IPS-11a (cell line): ENCODE results near the gene ZNF792.
A peak's percentile ranks its signal among the peaks of the same experiment; 100 is the strongest.
"Not testable (repeated sequence)": the region's sequence is repeated elsewhere in the genome, so short reads cannot be mapped to it uniquely, and the experiment has no call there.

Experiments
- H3K4me3 ChIP-seq: one replicate; pipeline ENCODE4 v1.5.1; 2013; ENCODE audit warnings: low read depth, low read length, control low read depth

Gene ZNF792

DNA sequence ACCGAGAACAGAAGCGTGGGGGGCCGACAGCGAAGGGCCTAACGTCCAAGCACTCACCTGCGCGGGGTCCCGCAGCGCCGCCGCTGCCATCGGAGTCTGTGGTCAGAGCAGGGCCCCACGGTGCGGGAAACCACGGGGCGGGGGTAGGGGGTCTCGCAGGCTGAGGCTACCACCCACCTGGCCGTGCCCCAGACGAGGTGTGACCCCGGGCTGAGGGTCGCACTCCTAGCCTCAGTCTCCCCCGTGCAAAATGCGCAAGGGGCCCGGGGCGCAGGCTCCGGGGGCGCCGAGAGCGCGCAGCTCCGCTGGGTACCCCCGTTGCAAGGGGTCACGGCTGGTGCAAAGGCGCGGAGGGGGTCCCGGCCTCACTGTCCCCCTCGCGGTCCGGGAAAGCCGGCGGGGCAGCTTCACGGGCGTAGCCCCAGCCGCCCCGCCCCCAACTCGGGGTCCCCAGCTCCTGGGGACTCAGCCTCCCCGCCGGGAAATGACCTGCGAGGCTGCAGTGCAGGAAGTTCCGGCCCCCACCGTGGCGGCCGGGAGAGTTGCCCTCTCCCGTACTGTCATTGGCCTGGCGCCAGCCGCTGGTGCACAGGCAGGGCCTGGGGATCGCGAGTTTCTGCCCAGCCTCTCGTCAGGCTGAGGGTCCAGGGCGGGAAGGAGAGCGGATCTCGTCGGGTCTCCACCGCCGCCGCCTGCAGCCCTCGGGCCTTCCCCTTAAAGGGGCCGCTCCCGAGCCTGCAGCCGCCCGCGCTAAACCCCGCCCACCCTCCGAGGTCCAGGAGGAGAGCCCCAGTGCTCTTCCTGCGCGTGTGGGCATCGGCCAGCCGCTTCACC lies at the start of gene ZNF792:
Gene ZNF792 (minus strand): TSS at position 657 of the 834 bp plus-strand sequence. CDS start 567 bp downstream, at position 90.
- H3K4me3 ChIP-seq, result peak within 1 kb of the TSS; percentile 65

DNA sequence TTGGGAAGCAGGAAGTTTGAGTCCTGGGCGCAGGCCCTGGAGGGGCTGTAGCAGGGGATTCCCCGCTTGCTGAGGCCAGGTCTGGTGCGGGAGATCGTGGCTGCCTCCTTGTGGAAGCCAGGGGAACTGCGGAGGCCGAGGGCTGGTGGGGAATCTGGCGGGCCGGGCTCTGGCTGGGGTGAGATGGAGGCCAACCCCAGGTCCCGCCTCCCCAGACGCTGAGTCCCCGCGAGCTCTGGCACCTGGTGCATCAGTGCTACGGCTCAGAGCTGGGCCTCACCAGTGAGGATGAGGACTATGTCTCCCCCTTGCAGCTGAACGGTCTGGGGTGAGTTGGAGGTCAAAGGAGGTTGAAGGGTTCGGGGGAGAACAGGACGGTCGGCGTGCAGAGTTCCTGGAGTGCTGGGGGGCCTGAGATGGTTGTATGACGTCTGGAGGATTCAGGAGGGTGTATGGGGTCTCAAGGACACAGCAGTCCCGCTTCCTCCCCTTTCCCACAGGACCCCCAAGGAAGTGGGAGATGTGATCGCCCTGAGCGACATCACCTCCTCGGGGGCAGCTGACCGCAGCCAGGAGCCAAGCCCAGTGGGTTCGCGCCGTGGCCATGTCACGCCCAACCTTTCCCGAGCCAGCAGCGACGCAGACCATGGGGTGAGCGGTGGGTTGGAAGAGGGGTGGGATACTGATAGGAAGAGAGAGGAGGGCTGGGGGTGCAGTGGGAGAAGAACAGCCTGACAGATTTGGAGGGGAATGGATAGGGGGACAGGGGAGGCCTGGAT lies 49.2 kb upstream of the ZNF792 start:
- H3K4me3 ChIP-seq, result no peak overlapping the region

- no peak overlapping the region for H3K4me3 ChIP-seq
These were observed 48.0 kb upstream of the ZNF792 start for GRCh38 chr19:35011737-35012682.

- no peak overlapping the region for H3K4me3 ChIP-seq
These were observed 47.2 kb upstream of the ZNF792 start for GRCh38 chr19:35011091-35011689.

DNA sequence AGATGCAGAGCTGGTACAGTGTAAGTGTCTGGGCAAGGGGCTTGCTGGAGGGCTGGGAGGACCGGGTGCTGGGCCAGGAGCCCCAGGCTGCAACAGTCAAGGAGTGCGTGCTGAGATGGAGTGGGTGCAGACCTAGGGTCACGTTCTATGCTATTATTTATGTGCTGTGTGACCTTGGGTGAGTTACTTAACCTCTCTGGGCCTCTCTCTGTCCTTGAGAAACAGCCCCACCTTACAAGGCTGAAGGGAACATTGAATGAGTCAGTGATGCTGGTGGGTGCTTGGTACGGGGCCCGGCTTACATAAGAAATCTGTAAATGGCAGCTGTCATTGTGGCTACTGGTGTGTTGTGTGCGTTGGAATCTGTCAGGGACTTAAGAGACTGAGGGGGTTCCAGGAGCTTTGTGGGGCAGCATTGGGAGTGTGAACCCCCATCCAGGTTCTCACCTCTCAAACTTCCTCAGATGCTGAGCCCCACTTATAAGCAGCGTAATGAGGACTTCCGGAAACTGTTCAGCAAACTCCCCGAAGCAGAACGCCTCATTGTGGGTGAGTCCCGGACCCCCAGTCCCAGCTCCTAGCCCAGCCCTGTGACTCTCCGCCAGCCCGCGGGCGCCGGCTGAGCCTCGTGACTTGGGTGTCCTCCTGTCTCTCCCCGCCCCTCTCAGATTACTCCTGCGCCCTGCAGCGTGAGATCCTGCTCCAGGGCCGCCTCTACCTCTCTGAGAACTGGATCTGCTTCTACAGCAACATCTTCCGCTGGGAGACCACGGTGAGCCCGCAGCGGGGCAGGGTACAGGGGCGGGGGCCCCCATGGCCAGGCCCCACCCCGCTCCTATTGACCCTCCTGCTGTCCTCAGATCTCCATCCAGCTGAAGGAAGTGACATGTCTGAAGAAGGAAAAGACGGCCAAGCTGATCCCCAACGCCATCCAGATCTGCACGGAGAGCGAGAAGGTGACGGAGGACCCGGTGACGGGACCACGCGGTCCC lies 45.7 kb upstream of the ZNF792 start:
- no peak overlapping the region for H3K4me3 ChIP-seq

DNA sequence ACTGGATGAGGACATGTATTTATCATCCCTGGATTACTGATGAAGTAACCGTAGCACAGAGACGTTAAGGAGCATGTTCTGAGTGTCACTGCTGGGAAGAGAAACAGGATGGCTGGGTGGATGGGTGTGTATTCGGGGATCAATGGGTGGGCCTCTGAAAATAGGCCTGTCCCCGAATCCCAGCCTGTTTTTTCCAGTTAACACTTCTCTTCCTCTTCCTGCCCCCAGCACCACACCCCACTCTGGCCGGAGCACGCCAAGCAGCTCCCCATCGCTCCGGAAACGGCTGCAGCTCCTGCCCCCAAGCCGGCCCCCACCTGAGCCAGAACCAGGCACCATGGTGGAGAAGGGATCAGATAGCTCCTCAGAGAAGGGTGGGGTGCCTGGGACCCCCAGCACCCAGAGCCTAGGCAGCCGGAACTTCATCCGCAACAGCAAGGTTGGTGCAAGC lies 44.9 kb upstream of the ZNF792 start:
- H3K4me3 ChIP-seq, result no peak overlapping the region

DNA sequence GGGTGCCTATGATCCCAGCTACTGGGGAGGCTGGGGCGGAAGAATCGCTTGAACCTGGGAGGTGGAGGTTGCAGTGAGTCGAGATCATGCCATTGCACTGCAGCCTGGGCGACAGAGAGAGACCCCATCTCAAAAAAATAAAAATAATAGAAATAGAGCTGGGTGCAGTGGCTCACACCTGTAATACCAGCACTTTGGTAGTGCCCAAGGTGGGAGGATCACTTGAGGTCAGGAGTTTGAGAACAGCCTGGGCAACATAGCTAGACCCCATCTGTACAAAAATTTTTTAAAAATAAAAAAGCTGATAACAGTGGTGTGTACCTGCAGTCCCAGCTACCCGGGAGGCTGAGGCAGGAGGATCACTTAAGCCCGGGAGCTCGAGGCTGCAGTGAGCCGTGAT lies 43.4 kb upstream of the ZNF792 start:
- not testable (repeated sequence) for H3K4me3 ChIP-seq

GRCh38 chr19:35006999-35007365 lies 43.0 kb upstream of the ZNF792 start:
- H3K4me3 ChIP-seq, result no peak overlapping the region

GRCh38 chr19:35006342-35006998 lies 42.4 kb upstream of the ZNF792 start:
- H3K4me3 ChIP-seq, result no peak overlapping the region

DNA sequence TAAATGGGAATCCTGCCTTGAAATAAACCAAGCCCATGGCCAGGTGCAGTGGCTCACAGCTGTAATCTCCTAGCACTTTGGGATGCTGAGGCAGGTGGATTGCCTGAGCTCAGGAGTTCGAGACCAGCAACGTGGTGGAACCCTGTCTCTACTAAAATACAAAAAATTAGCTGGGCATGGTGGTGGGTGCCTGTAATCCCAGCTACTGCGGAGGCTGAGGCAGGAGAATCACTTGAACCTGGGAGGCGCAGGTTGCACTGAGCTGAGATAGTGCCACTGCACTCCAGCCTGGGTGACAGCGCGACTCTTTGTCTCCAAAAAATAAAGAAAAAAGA lies 41.9 kb upstream of the ZNF792 start:
- not testable (repeated sequence) for H3K4me3 ChIP-seq

DNA sequence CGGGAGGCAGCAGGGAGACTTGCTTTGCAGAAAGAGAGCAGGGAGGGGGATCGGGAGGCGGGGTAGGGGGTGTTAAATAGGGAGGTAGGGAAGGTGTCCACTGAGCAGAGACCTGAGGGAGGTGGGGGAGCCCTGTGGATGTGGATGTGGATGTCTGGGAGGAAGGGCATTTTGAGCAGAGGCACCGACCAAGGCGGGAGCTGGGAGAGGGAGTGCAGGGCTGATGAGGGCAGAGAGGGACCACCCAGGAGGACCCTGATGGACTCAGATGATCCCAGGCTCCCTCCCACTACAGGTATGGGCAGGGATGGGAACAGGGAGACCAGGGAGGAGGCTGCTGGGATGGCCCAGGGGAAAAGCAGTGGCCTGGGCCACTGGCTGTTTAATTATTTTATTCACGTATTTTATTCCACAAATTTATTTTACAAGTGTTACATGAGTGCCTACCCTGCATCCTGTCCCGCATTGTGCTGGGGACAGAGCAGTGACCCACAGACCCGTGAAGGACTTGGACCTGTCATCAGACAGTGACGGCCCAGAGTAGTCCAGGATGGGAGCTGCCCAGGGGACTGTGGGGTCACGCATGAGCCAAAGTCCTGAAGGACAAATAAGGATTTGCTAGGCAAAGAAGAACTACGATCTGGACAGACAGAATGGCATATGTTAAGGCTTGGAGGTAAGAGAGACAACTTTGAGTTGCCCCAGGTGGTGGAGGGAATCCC lies 41.4 kb upstream of the ZNF792 start:
- no peak overlapping the region for H3K4me3 ChIP-seq

DNA sequence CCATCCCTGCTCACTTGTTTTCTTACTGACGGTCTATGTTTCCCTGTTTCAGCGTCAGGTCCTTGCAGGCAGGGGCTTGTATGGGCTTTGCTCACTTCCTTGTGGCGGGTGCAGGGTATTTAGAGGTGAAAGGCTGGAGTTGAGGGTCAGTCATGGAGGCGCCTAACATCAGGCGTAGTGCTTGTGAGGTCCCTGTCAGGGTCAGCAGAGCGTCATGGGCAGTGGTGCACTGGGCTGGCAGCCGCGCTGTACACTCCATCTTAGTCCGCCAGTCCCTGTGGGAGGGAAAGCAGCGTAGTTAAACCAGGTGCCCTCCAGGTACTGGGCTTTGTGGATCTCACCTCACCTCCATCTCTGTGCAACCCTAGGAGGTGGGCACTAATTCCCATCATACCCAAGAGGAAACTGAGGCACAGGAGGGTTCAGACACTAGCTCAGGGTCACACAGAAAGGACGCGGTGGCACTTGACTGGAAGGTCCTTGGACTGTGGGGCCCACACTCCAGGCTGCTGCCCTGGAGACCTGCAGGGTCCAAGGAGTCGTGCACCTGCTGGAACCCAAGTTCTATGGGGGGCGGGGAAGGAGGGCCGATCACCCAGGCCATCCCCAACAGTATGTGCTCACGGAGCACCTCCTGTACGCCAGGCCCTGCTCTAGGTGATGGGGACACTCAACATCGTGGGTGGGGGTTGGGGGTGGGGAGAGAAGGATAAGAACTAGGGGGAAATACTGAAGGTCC lies 40.7 kb upstream of the ZNF792 start:
- no peak overlapping the region for H3K4me3 ChIP-seq

GRCh38 chr19:35002037-35002535 lies 38.1 kb upstream of the ZNF792 start:
- no peak overlapping the region for H3K4me3 ChIP-seq

- H3K4me3 ChIP-seq, result peak overlapping the region; percentile 60
These were observed 36.8 kb upstream of the ZNF792 start for GRCh38 chr19:35000647-35001501.

DNA sequence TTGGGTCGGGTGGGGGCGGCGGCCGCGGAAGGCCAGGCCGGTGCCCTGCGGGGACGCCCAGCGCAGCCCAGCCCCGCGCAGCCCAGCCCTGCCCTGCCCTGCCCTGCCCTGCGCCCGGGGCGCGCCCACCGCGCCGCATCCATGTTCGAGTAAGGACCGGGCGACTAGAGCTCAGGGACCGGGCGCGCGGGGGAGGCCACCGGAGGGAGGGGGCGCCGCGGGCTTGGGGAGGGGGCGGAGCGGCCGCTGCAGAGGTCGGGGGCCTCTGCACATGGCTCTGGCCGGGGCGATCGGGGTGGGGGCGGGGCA lies 36.3 kb upstream of the ZNF792 start:
- H3K4me3 ChIP-seq, result peak overlapping the region; percentile 60

GRCh38 chr19:34999498-35000337 lies 35.7 kb upstream of the ZNF792 start, which contains the start of gene GRAMD1A:
Gene GRAMD1A (plus strand): TSS chr19:35000323. CDS start chr19:35000479, 156 bp downstream.
- peak within 1 kb of the TSS; percentile 62 for H3K4me3 ChIP-seq
